Urothelium cell line (cell line): ENCODE results near the gene HOXD13.

Experiments used
- DNase-seq: peaks from one replicate; pipeline ENCODE4 v3.0.0; 2011; ENCODE audit warnings: low spot score, mixed read lengths
- FAIRE-seq: peaks from 2 replicates; lab custom pipeline; 2011; peaks lifted over from hg19 to GRCh38; lab: Jason Lieb, UNC

Gene HOXD13

GRCh38 chr2:176093145-176093897 lies 800 bp downstream of the HOXD13 start:
- no peak for DNase-seq
- no peak for FAIRE-seq

GRCh38 chr2:176093898-176094249 lies 1.4 kb downstream of the HOXD13 start:
- DNase-seq (no peak), FAIRE-seq (no peak)

- DNase-seq (no peak), FAIRE-seq (no peak)
Measured at GRCh38 chr2:176094349-176094748, 1.8 kb downstream of the HOXD13 start.

- no peak for FAIRE-seq
- DNase-seq: no peak
Measured at GRCh38 chr2:176095421-176095820, 2.9 kb downstream of the HOXD13 start.

- DNase-seq (peak; percentile 37), FAIRE-seq (no peak)
Measured at GRCh38 chr2:176096243-176096985, 3.9 kb downstream of the HOXD13 start.

- FAIRE-seq (peak; percentile 5), DNase-seq (peak; percentile 48)
Measured at GRCh38 chr2:176096986-176097819, 4.7 kb downstream of the HOXD13 start.

- FAIRE-seq (no peak), DNase-seq (no peak)
Measured at GRCh38 chr2:176097820-176098365, 5.4 kb downstream of the HOXD13 start.

GRCh38 chr2:176098366-176099158 lies 6.0 kb downstream of the HOXD13 start:
- no peak for FAIRE-seq
- no peak for DNase-seq

GRCh38 chr2:176099159-176099727 lies 6.7 kb downstream of the HOXD13 start:
- no peak for FAIRE-seq
- DNase-seq: no peak

GRCh38 chr2:176099728-176100546 lies 7.4 kb downstream of the HOXD13 start, which contains the start of gene HOXD12:
TSS of gene HOXD12 (plus strand) at chr2:176099795. CDS start at chr2:176099802, 7 bp downstream.
- no peak for FAIRE-seq
- DNase-seq: no peak

- DNase-seq (no peak), FAIRE-seq (no peak)
Measured at GRCh38 chr2:176100547-176101140, 8.1 kb downstream of the HOXD13 start.

- FAIRE-seq (no peak), DNase-seq (no peak)
Measured at GRCh38 chr2:176101216-176101830, 8.8 kb downstream of the HOXD13 start.

- no peak for FAIRE-seq
Measured at GRCh38 chr2:176101842-176102241, 9.3 kb downstream of the HOXD13 start.

GRCh38 chr2:176102309-176102866 lies 9.9 kb downstream of the HOXD13 start:
- FAIRE-seq (no peak), DNase-seq (no peak)

More at GRCh38 chr2:176101842-176102241, 9.3 kb downstream of the HOXD13 start:
- no peak for DNase-seq

GRCh38 chr2:176103194-176103593 lies 10.7 kb downstream of the HOXD13 start:
- DNase-seq: no peak
- no peak for FAIRE-seq

- no peak for FAIRE-seq
- DNase-seq: peak; percentile 35
Measured at GRCh38 chr2:176103742-176104315, 11.3 kb downstream of the HOXD13 start.

- DNase-seq (peak; percentile 72), FAIRE-seq (no peak)
Measured at GRCh38 chr2:176104316-176105077, 12.0 kb downstream of the HOXD13 start.
